ENCODE data around the gene U2SURP. TPM values are rescaled to one million over a fixed set of nuclear protein-coding genes. Genes with fewer than 3 reads are reported as not detected.
"Not testable (repeated sequence)": the region's sequence is repeated elsewhere in the genome, so short reads cannot be mapped to it uniquely, and the experiment has no call there.

U2SURP gene
- total and polyA plus RNA-seq, 4 donors: 8.3 to 41.2 (median 30.3) TPM

DNA sequence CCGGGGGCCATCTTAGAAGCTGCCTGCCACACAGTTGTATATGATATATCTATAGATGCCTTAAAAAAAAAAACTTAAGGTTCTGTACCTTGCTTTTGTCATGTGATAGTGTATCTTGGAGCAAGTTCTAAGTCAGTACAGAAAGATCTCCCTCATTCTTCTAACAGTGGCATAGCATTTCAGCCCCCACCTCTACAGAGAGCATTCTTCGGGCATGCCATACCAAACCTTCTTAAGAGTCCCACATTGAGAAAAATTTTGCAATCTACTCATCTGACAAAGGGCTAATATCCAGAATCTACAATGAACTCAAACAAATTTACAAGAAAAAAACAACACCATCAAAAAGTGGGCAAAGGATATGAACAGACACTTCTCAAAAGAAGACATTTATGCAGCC is 13.1 kb upstream of the U2SURP start:
- 90% methylated on average over 2 of the region's 2 CpGs for WGBS
- H3K27ac ChIP-seq (ENCODE audit: low read depth in 1 of 2, low read length in 2 of 2); H3K4me3 ChIP-seq (ENCODE audit: low read depth in 1 of 3, low read length in 3 of 3); H3K36me3 ChIP-seq (ENCODE audit: control insufficient read depth in 4 of 4, insufficient read depth in 3 of 4, low read depth in 1 of 4, low read length in 3 of 4); H3K9me3 ChIP-seq (ENCODE audit: control insufficient read depth in 4 of 4, low read length in 3 of 4); H3K9ac ChIP-seq (ENCODE audit: low read depth in 1 of 2, low read length in 2 of 2); DNase-seq (ENCODE audit: low spot score); H3K27me3 ChIP-seq (ENCODE audit: control insufficient read depth in 4 of 4, insufficient read depth in 4 of 4, low read length in 3 of 4): not testable (repeated sequence)
- H3K4me1 ChIP-seq (ENCODE audit: control insufficient read depth in 4 of 4, insufficient read depth in 4 of 4, low read length in 3 of 4): peaks cover 2 to 25% (median 13%) of the 10 kb centered on the region in 4 donors

DNA sequence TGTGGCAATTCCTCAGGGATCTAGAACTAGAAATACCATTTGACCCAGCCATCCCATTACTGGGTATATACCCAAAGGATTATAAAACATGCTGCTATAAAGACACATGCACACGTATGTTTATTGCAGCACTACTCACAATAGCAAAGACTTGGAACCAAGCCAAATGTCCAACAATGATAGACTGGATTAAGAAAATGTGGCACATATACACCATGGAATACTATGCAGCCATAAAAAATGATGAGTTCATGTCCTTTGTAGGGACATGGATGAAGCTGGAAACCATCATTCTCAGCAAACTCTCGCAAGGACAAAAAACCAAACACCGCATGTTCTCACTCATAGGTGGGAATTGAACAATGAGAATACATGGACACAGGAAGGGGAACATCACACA is 12.5 kb upstream of the U2SURP start:
- WGBS: 100% methylated on average over 2 of the region's 3 CpGs
- not testable (repeated sequence) for DNase-seq (ENCODE audit: low spot score); H3K27me3 ChIP-seq (ENCODE audit: control insufficient read depth in 4 of 4, insufficient read depth in 4 of 4, low read length in 3 of 4)

DNA sequence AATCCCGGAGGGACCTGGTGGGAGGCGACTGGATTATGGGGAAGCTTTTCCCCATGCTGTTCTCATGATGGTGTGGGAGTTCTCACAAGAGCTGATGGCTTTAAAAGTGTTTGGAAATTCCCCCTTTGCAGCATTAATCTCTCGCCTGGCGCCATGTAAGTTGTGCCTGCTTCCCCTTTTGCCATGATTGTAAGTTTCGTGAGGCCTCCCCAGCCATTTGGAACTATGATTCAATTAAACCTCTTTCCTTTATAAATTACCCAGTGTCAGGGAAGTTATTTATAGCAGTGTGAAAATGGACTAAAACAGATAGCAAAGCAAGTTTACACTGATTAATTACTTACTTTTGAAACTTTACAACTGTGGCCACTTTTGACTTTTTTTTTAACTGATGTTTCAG is 10.6 kb upstream of the U2SURP start:
- 86% methylated on average over 5 of the region's 5 CpGs for WGBS
- Histone ChIP-seq H3K27me3 (ENCODE audit: control insufficient read depth in 4 of 4, insufficient read depth in 4 of 4, low read length in 3 of 4) (no peaks in the 10 kb centered on the region), H3K4me3 (ENCODE audit: low read depth in 1 of 3, low read length in 3 of 3) (no peak overlapping the region), H3K9ac (ENCODE audit: low read depth in 1 of 2, low read length in 2 of 2) (no peak overlapping the region), H3K9me3 (ENCODE audit: control insufficient read depth in 4 of 4, low read length in 3 of 4) (no peaks in the 10 kb centered on the region), H3K27ac (ENCODE audit: low read depth in 1 of 2, low read length in 2 of 2) (no peak overlapping the region), H3K36me3 (ENCODE audit: control insufficient read depth in 4 of 4, insufficient read depth in 3 of 4, low read depth in 1 of 4, low read length in 3 of 4) (no peaks in the 10 kb centered on the region), H3K4me1 (ENCODE audit: control insufficient read depth in 4 of 4, insufficient read depth in 4 of 4, low read length in 3 of 4) (peaks cover 2 to 14% (median 13%) of the 10 kb centered on the region in 4 donors)
- DNase-seq (ENCODE audit: low spot score): no peak
- no peak for TF ChIP-seq NR2F2 (IDR thresholded peaks at IDR 0.05)
- TF ChIP-seq EGR1 (IDR thresholded peaks at IDR 0.05; ENCODE audit: low read depth in 2 of 2): no peak
- TF ChIP-seq, protein P1, sequence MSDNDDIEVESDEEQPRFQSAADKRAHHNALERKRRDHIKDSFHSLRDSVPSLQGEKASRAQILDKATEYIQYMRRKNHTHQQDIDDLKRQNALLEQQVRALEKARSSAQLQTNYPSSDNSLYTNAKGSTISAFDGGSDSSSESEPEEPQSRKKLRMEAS (IDR thresholded peaks at IDR 0.05): no peak
- no peak for TF ChIP-seq GABPA (IDR thresholded peaks at IDR 0.05 in 1 of 2, conservative IDR thresholded peaks at IDR 0.05 in 1 of 2)
- TF ChIP-seq, protein P2, sequence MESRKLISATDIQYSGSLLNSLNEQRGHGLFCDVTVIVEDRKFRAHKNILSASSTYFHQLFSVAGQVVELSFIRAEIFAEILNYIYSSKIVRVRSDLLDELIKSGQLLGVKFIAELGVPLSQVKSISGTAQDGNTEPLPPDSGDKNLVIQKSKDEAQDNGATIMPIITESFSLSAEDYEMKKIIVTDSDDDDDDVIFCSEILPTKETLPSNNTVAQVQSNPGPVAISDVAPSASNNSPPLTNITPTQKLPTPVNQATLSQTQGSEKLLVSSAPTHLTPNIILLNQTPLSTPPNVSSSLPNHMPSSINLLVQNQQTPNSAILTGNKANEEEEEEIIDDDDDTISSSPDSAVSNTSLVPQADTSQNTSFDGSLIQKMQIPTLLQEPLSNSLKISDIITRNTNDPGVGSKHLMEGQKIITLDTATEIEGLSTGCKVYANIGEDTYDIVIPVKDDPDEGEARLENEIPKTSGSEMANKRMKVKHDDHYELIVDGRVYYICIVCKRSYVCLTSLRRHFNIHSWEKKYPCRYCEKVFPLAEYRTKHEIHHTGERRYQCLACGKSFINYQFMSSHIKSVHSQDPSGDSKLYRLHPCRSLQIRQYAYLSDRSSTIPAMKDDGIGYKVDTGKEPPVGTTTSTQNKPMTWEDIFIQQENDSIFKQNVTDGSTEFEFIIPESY (IDR thresholded peaks at IDR 0.05): no peak
- TF ChIP-seq FOXA1 (IDR thresholded peaks at IDR 0.05): no peak
- TF ChIP-seq YY1 (IDR thresholded peaks at IDR 0.05): no peak
- TF ChIP-seq JUND (IDR thresholded peaks at IDR 0.05): no peak
- no peak for TF ChIP-seq HNF4G (IDR thresholded peaks at IDR 0.05)
- no peak for TF ChIP-seq TAF1 (conservative IDR thresholded peaks at IDR 0.05)
- TF ChIP-seq FOXA2 (IDR thresholded peaks at IDR 0.05): no peak
- TF ChIP-seq HNF4A (conservative IDR thresholded peaks at IDR 0.05): no peak
- no peak for TF ChIP-seq RXRA (IDR thresholded peaks at IDR 0.05)
- TF ChIP-seq, protein P3, sequence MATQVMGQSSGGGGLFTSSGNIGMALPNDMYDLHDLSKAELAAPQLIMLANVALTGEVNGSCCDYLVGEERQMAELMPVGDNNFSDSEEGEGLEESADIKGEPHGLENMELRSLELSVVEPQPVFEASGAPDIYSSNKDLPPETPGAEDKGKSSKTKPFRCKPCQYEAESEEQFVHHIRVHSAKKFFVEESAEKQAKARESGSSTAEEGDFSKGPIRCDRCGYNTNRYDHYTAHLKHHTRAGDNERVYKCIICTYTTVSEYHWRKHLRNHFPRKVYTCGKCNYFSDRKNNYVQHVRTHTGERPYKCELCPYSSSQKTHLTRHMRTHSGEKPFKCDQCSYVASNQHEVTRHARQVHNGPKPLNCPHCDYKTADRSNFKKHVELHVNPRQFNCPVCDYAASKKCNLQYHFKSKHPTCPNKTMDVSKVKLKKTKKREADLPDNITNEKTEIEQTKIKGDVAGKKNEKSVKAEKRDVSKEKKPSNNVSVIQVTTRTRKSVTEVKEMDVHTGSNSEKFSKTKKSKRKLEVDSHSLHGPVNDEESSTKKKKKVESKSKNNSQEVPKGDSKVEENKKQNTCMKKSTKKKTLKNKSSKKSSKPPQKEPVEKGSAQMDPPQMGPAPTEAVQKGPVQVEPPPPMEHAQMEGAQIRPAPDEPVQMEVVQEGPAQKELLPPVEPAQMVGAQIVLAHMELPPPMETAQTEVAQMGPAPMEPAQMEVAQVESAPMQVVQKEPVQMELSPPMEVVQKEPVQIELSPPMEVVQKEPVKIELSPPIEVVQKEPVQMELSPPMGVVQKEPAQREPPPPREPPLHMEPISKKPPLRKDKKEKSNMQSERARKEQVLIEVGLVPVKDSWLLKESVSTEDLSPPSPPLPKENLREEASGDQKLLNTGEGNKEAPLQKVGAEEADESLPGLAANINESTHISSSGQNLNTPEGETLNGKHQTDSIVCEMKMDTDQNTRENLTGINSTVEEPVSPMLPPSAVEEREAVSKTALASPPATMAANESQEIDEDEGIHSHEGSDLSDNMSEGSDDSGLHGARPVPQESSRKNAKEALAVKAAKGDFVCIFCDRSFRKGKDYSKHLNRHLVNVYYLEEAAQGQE (IDR thresholded peaks at IDR 0.05): no peak
- no peak for TF ChIP-seq RAD21 (IDR thresholded peaks at IDR 0.05)
- TF ChIP-seq, protein P4, sequence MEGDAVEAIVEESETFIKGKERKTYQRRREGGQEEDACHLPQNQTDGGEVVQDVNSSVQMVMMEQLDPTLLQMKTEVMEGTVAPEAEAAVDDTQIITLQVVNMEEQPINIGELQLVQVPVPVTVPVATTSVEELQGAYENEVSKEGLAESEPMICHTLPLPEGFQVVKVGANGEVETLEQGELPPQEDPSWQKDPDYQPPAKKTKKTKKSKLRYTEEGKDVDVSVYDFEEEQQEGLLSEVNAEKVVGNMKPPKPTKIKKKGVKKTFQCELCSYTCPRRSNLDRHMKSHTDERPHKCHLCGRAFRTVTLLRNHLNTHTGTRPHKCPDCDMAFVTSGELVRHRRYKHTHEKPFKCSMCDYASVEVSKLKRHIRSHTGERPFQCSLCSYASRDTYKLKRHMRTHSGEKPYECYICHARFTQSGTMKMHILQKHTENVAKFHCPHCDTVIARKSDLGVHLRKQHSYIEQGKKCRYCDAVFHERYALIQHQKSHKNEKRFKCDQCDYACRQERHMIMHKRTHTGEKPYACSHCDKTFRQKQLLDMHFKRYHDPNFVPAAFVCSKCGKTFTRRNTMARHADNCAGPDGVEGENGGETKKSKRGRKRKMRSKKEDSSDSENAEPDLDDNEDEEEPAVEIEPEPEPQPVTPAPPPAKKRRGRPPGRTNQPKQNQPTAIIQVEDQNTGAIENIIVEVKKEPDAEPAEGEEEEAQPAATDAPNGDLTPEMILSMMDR (IDR thresholded peaks at IDR 0.05; ENCODE audit: low read depth, low read length, missing input control): no peak
- TF ChIP-seq SP1 (IDR thresholded peaks at IDR 0.05): no peak

More for the DNA sequence above, 12.5 kb upstream of the U2SURP start:
- not testable (repeated sequence) for H3K36me3 ChIP-seq (ENCODE audit: control insufficient read depth in 4 of 4, insufficient read depth in 3 of 4, low read depth in 1 of 4, low read length in 3 of 4); H3K27ac ChIP-seq (ENCODE audit: low read depth in 1 of 2, low read length in 2 of 2); H3K9ac ChIP-seq (ENCODE audit: low read depth in 1 of 2, low read length in 2 of 2); H3K9me3 ChIP-seq (ENCODE audit: control insufficient read depth in 4 of 4, low read length in 3 of 4); H3K4me3 ChIP-seq (ENCODE audit: low read depth in 1 of 3, low read length in 3 of 3)
- peaks cover 2 to 21% (median 15%) of the 10 kb centered on the region in 4 donors for H3K4me1 ChIP-seq (ENCODE audit: control insufficient read depth in 4 of 4, insufficient read depth in 4 of 4, low read length in 3 of 4)

Data from liver (tissue), 9 donors.